K562 (cell line): Measurements from ENCODE around the gene EPS8L1. TPM values are rescaled to one million over a fixed set of nuclear protein-coding genes. Genes with fewer than 3 reads are reported as not detected.
A peak's percentile ranks its signal among the peaks of the same experiment; 100 is the strongest.
"Not testable (repeated sequence)": the region's sequence is repeated elsewhere in the genome, so short reads cannot be mapped to it uniquely, and the experiment has no call there.

Source experiments
- ATAC-seq: fragments of 200-7000 bp; cut with Tn5 transposase; 3 replicates; pipeline ENCODE4 v1.9.1; 2020; ENCODE audit warnings: moderate library complexity
- BruUV-seq: library from RNA; stranded (reverse); fragments of 400-500 nt; replicated peaks from 2 replicates; lab custom pipeline; 2021; lab: Mats Ljungman, UMichigan
- CTCF ChIA-PET: fragments of 300-600 bp; formaldehyde crosslinking; extraction: SDS; loops from one replicate; lab custom pipeline; 2021; ENCODE audit warnings: low intra/inter-chr PET ratio; lab: Yijun Ruan, JAX
- POLR2A ChIA-PET: fragments of 300-600, 350-650 bp; sonication (Branson Sonifier 250); formaldehyde crosslinking; extraction: SDS; loops from one replicate; lab custom pipeline; 2021; ENCODE audit warnings: antibody characterized with exemption, inconsistent platforms; lab: Yijun Ruan, JAX
- DNase-seq, 4 experiments: peaks; one replicate each; pipeline versions ENCODE4 v3.0.0 to v3.0.0-alpha.2; 2011 to 2018; ENCODE audit warnings: low spot score in 3 of 4, mixed read lengths in 3 of 4; ENCODE audit errors: extremely low read depth in 1 of 4
- FAIRE-seq: peaks from 2 replicates; lab custom pipeline; 2011; peaks lifted over from hg19 to GRCh38; lab: Jason Lieb, UNC
- H2AFZ ChIP-seq: 2 replicates; pipeline ENCODE4 v1.6.0; 2011; ENCODE audit warnings: low read depth, low read length, control low read depth, inconsistent platforms
- H3K27ac ChIP-seq: fragments of 200-600 bp; 3 replicates; pipeline ENCODE4 v1.8.0; 2011; ENCODE audit warnings: low read depth, mild to moderate bottlenecking, control low read depth, inconsistent platforms, low read length, moderate library complexity, mixed read lengths; ENCODE audit errors: extremely low read depth
- H3K27me3 ChIP-seq, 2 experiments: fragments of 300-600 bp in 1 of 2; 2 replicates in 1 of 2; 3 replicates in 1 of 2; pipeline versions ENCODE4 v1.6.0 to v1.8.0; 2011; ENCODE audit warnings: inconsistent platforms in 2 of 2, low read length in 2 of 2, mild to moderate bottlenecking in 1 of 2, mixed read lengths in 1 of 2, moderate library complexity in 1 of 2; ENCODE audit not compliant: control insufficient read depth in 2 of 2, insufficient read depth in 2 of 2
- H3K36me3 ChIP-seq: fragments of 300-600 bp; 3 replicates; pipeline ENCODE4 v1.8.0; 2011; ENCODE audit warnings: mild to moderate bottlenecking, low read length, inconsistent platforms; ENCODE audit not compliant: control insufficient read depth, insufficient read depth
- H3K4me1 ChIP-seq, 2 experiments: fragments of 200-600 bp in 1 of 2; replicated peaks in 1 of 2; 2 replicates in 1 of 2; 3 replicates in 1 of 2; pipeline versions ENCODE4 v1.5.1 to v1.8.0; 2011; ENCODE audit warnings: inconsistent platforms in 2 of 2, low read length in 2 of 2, mild to moderate bottlenecking in 1 of 2, mixed read lengths in 1 of 2, moderate library complexity in 1 of 2; ENCODE audit not compliant: control insufficient read depth in 2 of 2, insufficient read depth in 2 of 2
- H3K4me2 ChIP-seq: 2 replicates; pipeline ENCODE4 v1.6.1; 2011; ENCODE audit warnings: low read length, control low read depth, inconsistent platforms, mixed read lengths; ENCODE audit not compliant: insufficient read depth
- H3K4me3 ChIP-seq: fragments of 200-600 bp; sonication (generic), shearing (Covaris generic); 2 replicates; pipeline ENCODE4 v1.5.1; 2016; ENCODE audit warnings: control low read depth, inconsistent platforms
- H3K79me2 ChIP-seq: fragments of 200-600 bp; 3 replicates; pipeline ENCODE4 v1.8.0; 2011; ENCODE audit warnings: low read length, inconsistent platforms; ENCODE audit not compliant: control insufficient read depth, insufficient read depth
- H3K9ac ChIP-seq, 2 experiments: 2 replicates each; pipeline versions ENCODE4 v1.6.0 to v1.6.1; 2011; ENCODE audit warnings: low read depth in 2 of 2, low read length in 2 of 2, control low read depth in 1 of 2, inconsistent platforms in 1 of 2, mild to moderate bottlenecking in 1 of 2, mixed read lengths in 1 of 2; ENCODE audit not compliant: insufficient read depth in 1 of 2
- H3K9me1 ChIP-seq: one replicate; pipeline ENCODE4 v1.6.0; 2011; ENCODE audit warnings: inconsistent platforms, mild to moderate bottlenecking, low read length, moderate library complexity; ENCODE audit not compliant: control insufficient read depth, insufficient read depth
- H3K9me3 ChIP-seq: replicated peaks from 2 replicates; pipeline ENCODE4 v1.5.1; 2011; ENCODE audit warnings: low read depth, low read length, inconsistent platforms; ENCODE audit not compliant: control insufficient read depth, insufficient read depth
- H4K20me1 ChIP-seq: replicated peaks from 2 replicates; pipeline ENCODE4 v1.6.1; 2011; ENCODE audit warnings: low read length, inconsistent platforms, mixed read lengths; ENCODE audit not compliant: control insufficient read depth, insufficient read depth
- ATF7 ChIP-seq: fragments of 450-650 bp; IDR thresholded peaks from 2 replicates; pipeline ENCODE4 v1.7.1; 2014; ENCODE audit warnings: mild to moderate bottlenecking, moderate library complexity
- BRF1 ChIP-seq: IDR thresholded peaks from 3 replicates; pipeline ENCODE4 v1.6.1; 2011; ENCODE audit warnings: borderline replicate concordance, mild to moderate bottlenecking; ENCODE audit not compliant: insufficient read length; ENCODE audit errors: extremely low read depth
- C11orf30 ChIP-seq: fragments of 450-650 bp; IDR thresholded peaks from 2 replicates; pipeline ENCODE4 v1.6.1; 2016; ENCODE audit warnings: low read depth, mild to moderate bottlenecking
- CBX3 ChIP-seq, 2 experiments: IDR thresholded peaks; 1 replicate in 1 of 2; 2 replicates in 1 of 2; pipeline ENCODE4 v1.6.1; 2012; ENCODE audit warnings: inconsistent platforms in 2 of 2, low read length in 2 of 2, borderline replicate concordance in 1 of 2, control low read depth in 1 of 2
- CREM ChIP-seq: IDR thresholded peaks from 2 replicates; pipeline ENCODE4 v1.6.1; 2014; ENCODE audit warnings: antibody characterized with exemption, low read depth
- JUND ChIP-seq, 2 experiments: IDR thresholded peaks; 2 replicates in 1 of 2; 3 replicates in 1 of 2; pipeline ENCODE4 v1.6.1; 2011; ENCODE audit warnings: borderline replicate concordance in 2 of 2, low read depth in 2 of 2, low read length in 2 of 2, improper control_type of control experiment in 1 of 2, missing biosample characterization in 1 of 2, missing genetic modification characterization in 1 of 2, missing genetic modification reagents in 1 of 2
- MAFG ChIP-seq: fragments of 450-650 bp; conservative IDR thresholded peaks from 2 replicates; pipeline ENCODE4 v1.6.1; 2016; ENCODE audit warnings: missing genetic modification characterization, missing compliant biosample characterization
- NFE2 ChIP-seq: IDR thresholded peaks from 2 replicates; pipeline ENCODE4 v1.6.1; 2014; ENCODE audit warnings: antibody characterized with exemption, low read depth
- POLR2A ChIP-seq: fragments of 450-650 bp; conservative IDR thresholded peaks from 2 replicates; pipeline ENCODE4 v1.6.1; 2016
- POLR2G ChIP-seq: fragments of 200-400 bp; formaldehyde crosslinking; IDR thresholded peaks from 2 replicates; pipeline ENCODE4 v1.6.1; 2017; ENCODE audit warnings: low read depth, mild to moderate bottlenecking, antibody characterized with exemption, low read length, moderate library complexity
- RAD21 ChIP-seq, 2 experiments: fragments of 250-450 bp in 1 of 2; fragments of 450-650 bp in 1 of 2; sonication (Bioruptor Pico) in 1 of 2; formaldehyde crosslinking in 1 of 2; IDR thresholded peaks in 1 of 2; conservative IDR thresholded peaks in 1 of 2; 2 replicates each; pipeline versions ENCODE4 v1.4.0 to v1.8.0; 2020 to 2022; ENCODE audit warnings: mild to moderate bottlenecking in 2 of 2, moderate library complexity in 1 of 2
- ZNF316 ChIP-seq: fragments of 450-650 bp; IDR thresholded peaks from 2 replicates; pipeline ENCODE4 v1.6.1; 2016
- WGBS: fragments of 100-300 bp; shearing (Covaris generic); methylation state at CpG from one replicate; pipeline ENCODE4 v1.1.6; 2016; ENCODE audit warnings: low coverage, mixed read lengths; ENCODE audit not compliant: insufficient coverage; ENCODE audit errors: missing lambda C conversion rate; 5-methylcytosine and 5-hydroxymethylcytosine counted together
- in situ Hi-C: fragments of 300-500 bp; cut with MboI; formaldehyde crosslinking; loops from 4 replicates; pipeline ENCODE4 v1.15.0; 2018; ENCODE audit warnings: inconsistent platforms, mixed read lengths
- intact Hi-C: fragments of 100-400 bp; cut with micrococcal nuclease; formaldehyde crosslinking; loops from 2 replicates; pipeline ENCODE4 v1.14.2; 2022
- polyA plus RNA-seq, 8 experiments: library from polyadenylated mRNA; depleted of rRNA in 4 of 8; stranded (reverse) in 5 of 8; unstranded in 3 of 8; fragments of >200 nt; fragmentation: Nextera tagmentation in 2 of 8; fragmentation: Illumina TruSeq in 1 of 8; extraction: Ambion mirVana in 2 of 8; extraction: Trizol in 1 of 8; gene quantifications; 2 replicates each; pipeline versions ENCODE4 v1.2.1 to v1.2.3, GENCODE V29; 2011 to 2014; ENCODE audit warnings: inconsistent platforms in 1 of 8, missing spikeins in 1 of 8
- total RNA-seq, 7 experiments: library from RNA; depleted of rRNA in 6 of 7; stranded (reverse); fragments of >200 nt in 6 of 7; fragmentation: Illumina TruSeq in 2 of 7; extraction: Trizol in 2 of 7; gene quantifications; 2 replicates each; pipeline versions ENCODE4 v1.2.1 to v1.2.3, GENCODE V29; 2011 to 2021; ENCODE audit warnings: low replicate concordance in 1 of 7
- TF ChIP-seq, protein P1 (sequence below): sonication (generic); formaldehyde crosslinking; IDR thresholded peaks from 2 replicates; pipeline ENCODE4 v1.8.0; 2022; ENCODE audit warnings: mild to moderate bottlenecking, low read depth, missing genetic modification reagents
- TF ChIP-seq, protein P2 (sequence below), 2 experiments: fragments of 450-650 bp in 1 of 2; sonication (generic) in 1 of 2; formaldehyde crosslinking in 1 of 2; IDR thresholded peaks in 1 of 2; conservative IDR thresholded peaks in 1 of 2; 2 replicates each; pipeline versions ENCODE4 v1.6.1 to v1.8.1; 2016 to 2023; ENCODE audit warnings: mild to moderate bottlenecking in 2 of 2, moderate library complexity in 2 of 2, inconsistent platforms in 1 of 2, missing genetic modification reagents in 1 of 2

EPS8L1 gene
- total and polyA plus RNA-seq, 9 of the 15 experiments (the other 6 are each of a cell fraction or from before 2014, with no cell fraction given): 0.35 to 22.1 (median 11.9) TPM

DNA sequence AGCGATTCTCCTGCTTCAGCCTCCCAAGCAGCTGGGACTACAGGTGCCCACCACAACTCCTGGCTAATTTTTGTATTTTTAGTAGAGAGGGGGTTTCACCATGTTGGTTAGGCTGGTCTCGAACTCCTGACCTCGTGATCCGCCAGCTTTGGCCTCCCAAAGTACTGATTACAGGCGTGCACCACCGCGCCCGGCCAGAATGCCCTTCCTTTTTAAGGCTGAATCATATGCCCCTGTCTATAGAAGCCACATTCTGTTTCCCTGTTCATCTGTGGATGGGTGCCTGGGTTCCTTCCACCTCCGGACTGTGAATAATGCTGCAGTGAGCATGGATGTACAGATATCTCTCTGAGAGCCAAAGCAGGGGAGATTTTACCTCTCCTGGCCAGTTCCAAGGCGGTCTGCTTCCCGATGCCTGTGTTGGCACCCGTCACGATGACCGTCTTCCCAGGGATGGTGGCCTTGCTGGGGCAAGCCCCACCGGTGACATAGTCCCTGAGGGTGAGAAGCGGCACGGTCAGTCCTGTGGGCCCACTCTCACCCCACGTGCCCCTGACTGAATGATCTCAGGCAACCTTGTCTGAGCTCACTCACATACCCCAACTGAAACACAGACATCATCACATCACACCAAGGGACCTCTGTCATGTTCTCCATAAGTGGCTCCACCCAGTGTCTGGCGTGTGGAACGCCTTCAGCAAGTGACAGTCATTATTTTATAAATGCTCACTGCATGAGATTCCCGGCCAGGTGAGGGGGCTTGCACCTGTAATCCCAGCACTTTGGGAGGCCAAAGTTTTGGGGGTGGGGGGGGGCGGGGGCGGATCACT is 16.7 kb upstream of the EPS8L1 start (continued):
- TF ChIP-seq, protein P1, sequence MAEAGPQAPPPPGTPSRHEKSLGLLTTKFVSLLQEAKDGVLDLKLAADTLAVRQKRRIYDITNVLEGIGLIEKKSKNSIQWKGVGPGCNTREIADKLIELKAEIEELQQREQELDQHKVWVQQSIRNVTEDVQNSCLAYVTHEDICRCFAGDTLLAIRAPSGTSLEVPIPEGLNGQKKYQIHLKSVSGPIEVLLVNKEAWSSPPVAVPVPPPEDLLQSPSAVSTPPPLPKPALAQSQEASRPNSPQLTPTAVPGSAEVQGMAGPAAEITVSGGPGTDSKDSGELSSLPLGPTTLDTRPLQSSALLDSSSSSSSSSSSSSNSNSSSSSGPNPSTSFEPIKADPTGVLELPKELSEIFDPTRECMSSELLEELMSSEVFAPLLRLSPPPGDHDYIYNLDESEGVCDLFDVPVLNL: no peak
- TF ChIP-seq BRF1 (no peak), RAD21 (CRISPR knock-in tag; conservative IDR thresholded peaks at IDR 0.05 in 1 of 2, IDR thresholded peaks at IDR 0.05 in 1 of 2) (0 out of 4 replicates have a peak, but pooled peaks of 1 of the 2 experiments have one; percentile 25), POLR2A (0 out of 2 replicates have a peak, but pooled peaks have one; percentile 1), CBX3 (IDR thresholded peaks at IDR 0.05; ENCODE audit: borderline replicate concordance in 1 of 2, low read length in 2 of 2) (no peak)

GRCh38 chr19:55060287-55060686 is 15.4 kb upstream of the EPS8L1 start:
- POLR2A ChIA-PET, ATAC-seq, H3K9me1 ChIP-seq, FAIRE-seq, CTCF ChIA-PET, H4K20me1 ChIP-seq, H3K27ac ChIP-seq, H3K27me3 ChIP-seq, in situ Hi-C loops, H2AFZ ChIP-seq, H3K4me3 ChIP-seq, H3K9me3 ChIP-seq, intact Hi-C loops, H3K9ac ChIP-seq, DNase-seq: not testable (repeated sequence)
- TF ChIP-seq JUND (IDR thresholded peaks at IDR 0.05; ENCODE audit: borderline replicate concordance, low read depth, low read length): peak; percentile 55; the same call in 1 of the 2 replicates
- TF ChIP-seq JUND (tag; IDR thresholded peaks at IDR 0.05; ENCODE audit: borderline replicate concordance, low read depth, low read length): peak; percentile 36; the same call in 1 of the 3 replicates
- 0 out of 2 replicates have a peak, but pooled peaks have one; percentile 8 for TF ChIP-seq C11orf30
- peak; percentile 62 for TF ChIP-seq ATF7
- peak; percentile 34; the same call in 1 of the 2 replicates for TF ChIP-seq POLR2G
- peak; percentile 33; the same call in 1 of the 2 replicates for TF ChIP-seq MAFG (tag)
- TF ChIP-seq, protein P2, sequence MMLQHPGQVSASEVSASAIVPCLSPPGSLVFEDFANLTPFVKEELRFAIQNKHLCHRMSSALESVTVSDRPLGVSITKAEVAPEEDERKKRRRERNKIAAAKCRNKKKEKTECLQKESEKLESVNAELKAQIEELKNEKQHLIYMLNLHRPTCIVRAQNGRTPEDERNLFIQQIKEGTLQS (IDR thresholded peaks at IDR 0.05): 0 out of 2 replicates have a peak, but pooled peaks have one; percentile 19
- TF ChIP-seq, protein P2 (CRISPR knock-in tag; conservative IDR thresholded peaks at IDR 0.05): not testable (repeated sequence)
- TF ChIP-seq ZNF316: peak; percentile 38; the same call in 1 of the 2 replicates
- peak; percentile 51; the same call in 1 of the 2 replicates for TF ChIP-seq NFE2
- TF ChIP-seq CREM: peak; percentile 52
- H3K36me3 ChIP-seq: peaks cover 59% of the 10 kb centered on the region
- H3K4me1 ChIP-seq: peaks cover 3 to 19% of the 10 kb centered on the region in 2 experiments; a peak in 4 of 5 replicates
- H3K79me2 ChIP-seq: peaks cover 49% of the 10 kb centered on the region
- TSS peak; percentile 30 for BruUV-seq
- 51% methylated on average over 9 of the region's 9 CpGs for WGBS
- H3K4me2 ChIP-seq: 0 out of 2 replicates have a peak overlapping the region, but pooled peaks have one; percentile 9
